Hepatocyte (in vitro differentiated cells): ENCODE results near the gene BIN2.

Source experiments
- CTCF ChIP-seq: fragments of 200-600 bp; sonication (generic); IDR thresholded peaks from 2 replicates; pipeline ENCODE4 v1.5.1; 2016; ENCODE audit warnings: antibody characterized with exemption, mild to moderate bottlenecking; ENCODE audit not compliant: poor library complexity
- EZH2phosphoT487 ChIP-seq: fragments of 200-600 bp; sonication (generic); IDR thresholded peaks from one replicate; pipeline ENCODE4 v1.6.1; 2018; ENCODE audit warnings: antibody characterized with exemption, mild to moderate bottlenecking, low read depth, moderate library complexity; ENCODE audit not compliant: unreplicated experiment, severe bottlenecking

- no peak for TF ChIP-seq CTCF
- TF ChIP-seq EZH2phosphoT487, result no peak
These were observed 35.9 kb upstream of the BIN2 start for GRCh38 chr12:51359851-51360250.
